Measurements from ENCODE around the gene SULT2B1.
"Not testable (repeated sequence)": the region's sequence is repeated elsewhere in the genome, so short reads cannot be mapped to it uniquely, and the experiment has no call there.

SULT2B1 gene

DNA sequence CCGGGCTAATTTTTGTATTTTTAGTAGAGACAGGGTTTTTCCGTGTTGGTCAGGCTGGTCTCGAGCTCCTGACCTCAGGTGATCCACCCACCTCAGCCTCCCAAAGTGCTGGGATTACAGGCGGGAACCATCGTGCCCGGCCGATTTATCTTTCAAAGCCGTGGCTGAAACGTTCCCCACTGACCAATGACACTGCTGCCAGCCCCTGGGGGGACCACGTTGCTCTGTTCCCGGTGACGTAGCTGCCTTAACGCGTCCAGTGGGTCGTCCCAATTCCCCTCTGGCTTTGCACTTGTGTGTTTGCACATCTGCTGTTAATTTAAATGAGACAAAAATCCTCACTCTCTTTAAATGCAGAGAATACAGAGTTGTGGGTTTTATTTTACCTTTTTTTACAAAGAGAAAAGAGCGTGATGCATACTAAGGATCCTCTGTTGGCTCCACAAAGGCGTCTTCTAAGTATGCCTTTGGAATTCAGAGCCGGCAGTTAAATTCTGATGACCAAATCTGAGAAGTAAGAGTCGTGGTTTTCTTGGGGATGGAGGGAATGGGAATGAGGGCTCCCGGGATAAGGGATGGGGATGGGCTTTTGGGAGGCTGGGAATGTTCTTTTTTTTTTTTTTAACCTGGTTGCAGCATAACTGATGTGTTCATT is 21.8 kb upstream of the SULT2B1 start:
- DNase-seq = no peak

DNA sequence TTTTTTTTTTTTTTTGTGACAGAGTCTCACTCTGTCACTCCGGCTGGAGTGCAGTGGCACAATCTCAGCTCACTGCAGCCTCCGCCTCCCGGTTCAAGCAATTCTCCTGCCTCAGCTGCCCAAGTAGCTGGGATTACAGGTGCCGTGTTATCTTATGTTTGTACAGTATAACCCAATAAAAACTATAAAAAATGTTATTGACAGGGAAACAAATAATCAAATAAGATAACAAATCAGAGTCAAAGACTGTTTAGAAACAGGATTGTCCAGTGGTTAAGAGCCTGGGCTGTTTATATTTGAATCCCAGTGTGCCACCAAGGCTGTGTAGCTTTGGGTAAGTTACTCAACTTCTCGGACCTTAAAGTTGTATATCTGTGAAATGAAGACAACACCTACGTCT is 21.2 kb upstream of the SULT2B1 start:
- DNase-seq = no peak

DNA sequence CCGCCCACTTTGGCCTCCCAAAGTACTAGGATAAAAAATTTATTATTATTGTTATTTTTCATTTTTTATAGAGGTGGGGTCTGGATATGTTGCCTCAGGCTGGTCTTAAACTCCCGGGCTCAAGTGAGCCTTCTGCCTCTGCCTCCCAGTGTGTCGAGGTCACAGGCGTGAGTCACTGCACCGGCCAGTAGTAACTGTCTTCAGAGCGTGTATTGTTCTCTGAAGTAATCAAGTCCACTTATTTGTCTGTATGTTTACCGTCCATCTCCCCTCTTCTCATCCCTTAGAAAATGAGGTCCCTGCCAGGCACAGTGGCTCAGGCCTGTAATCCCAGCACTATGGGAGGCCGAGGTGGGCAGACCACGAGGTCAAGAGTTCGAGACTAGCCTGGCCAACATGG is 18.2 kb upstream of the SULT2B1 start:
- DNase-seq = no peak

DNA sequence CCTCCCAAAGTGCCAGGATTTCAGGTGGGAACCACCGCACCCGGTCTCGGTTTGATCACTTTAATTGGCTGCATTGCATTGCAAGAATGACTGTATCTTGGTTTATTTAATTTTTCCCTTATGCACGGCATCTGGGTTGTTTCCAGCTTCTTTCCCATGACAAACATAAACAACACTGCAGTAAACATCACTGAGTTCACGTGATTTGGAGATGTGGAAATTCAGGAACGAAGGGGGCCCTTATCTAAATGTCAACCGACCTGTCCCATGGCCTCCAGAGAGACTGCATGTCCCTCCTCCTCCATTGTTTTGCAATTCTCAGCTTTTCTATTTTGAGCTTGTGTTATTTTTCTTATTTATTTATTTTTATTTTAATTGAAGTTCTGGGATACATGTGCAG is 14.4 kb upstream of the SULT2B1 start:
- no peak for DNase-seq

DNA sequence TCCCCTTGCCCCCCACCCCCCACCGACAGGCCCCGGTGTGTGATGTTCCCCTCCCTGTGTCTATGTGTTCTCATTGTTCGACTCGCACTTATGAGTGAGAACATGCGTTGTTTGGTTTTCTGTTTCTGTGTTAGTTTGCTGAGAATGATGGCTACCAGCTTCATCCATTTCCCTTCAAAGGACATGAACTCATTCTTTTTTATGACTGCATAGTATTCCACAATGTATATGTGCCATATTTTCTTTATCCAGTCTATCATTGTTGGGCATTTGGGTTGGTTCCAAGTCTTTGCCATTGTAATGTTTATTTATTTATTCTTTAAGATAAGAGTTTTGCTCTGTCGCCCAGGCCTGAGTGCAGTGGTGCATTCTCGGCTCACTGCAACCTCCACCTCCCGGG is 13.9 kb upstream of the SULT2B1 start:
- not testable (repeated sequence) for DNase-seq

DNA sequence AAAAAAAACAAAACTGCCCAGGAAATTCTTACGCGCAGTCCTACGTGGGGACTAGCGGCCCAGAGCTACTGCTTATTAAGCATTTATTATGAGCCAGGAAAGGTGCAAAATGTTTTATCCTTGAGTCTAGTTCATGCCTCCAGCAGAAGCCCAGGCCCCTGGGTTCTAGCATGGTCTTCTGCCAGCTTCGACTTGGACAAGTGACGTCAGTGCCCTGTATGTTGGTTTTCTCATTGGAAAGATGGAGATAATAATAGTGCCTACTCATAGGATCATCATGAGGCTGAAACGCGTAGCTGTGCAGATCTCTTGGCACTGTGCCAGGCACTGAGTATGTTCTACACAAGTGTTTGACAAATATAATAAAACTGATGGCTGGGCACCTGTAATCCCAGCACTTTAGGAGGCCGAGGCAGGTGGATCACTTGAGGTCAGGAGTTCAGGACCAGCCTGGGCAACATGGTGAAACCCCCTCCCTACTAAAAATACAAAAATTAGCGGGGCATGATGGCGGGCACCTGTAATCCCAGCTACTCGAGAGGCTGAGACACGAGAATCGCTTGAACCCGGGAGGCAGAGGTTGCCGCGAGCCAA is 12.4 kb upstream of the SULT2B1 start:
- peak; percentile 82 for DNase-seq

DNA sequence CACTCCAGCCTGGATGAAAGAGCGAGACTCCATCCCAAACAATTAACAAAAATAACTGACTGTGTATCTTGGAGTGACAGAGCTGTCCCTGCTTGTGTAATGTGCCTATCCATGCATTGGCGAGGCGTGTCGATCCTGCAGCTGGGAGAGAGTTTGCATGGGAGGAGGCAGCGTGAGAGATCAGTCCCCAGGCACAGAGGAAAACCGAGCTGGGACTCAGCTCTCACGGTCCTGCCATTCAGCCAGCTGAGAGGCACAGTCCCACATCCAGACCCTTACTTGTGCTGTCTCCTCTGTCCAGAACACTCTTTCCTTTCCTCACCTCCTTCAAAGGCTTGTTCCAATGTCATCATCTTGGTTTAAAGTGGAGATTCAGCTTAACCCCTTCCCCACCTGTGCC is 11.9 kb upstream of the SULT2B1 start:
- no peak for DNase-seq

DNA sequence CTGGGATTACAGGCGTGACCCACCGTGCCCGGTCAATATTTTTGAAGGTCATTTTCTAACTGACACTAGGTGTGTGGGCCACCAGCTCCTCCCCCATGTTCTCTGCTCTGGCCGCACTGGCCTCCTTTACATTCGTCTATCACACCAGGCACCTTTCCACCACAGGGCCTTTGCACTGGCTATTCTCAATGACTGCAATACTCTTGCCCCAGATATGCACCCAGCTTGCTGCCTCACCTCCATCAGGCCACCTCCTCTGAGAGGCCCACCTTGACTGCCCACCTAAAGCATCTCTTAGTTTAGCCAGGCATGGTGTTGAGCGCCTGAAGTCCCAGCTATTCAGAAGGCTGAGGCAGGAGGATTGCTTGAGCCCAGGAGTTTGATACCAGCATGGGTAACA is 10.2 kb upstream of the SULT2B1 start:
- DNase-seq = no peak

DNA sequence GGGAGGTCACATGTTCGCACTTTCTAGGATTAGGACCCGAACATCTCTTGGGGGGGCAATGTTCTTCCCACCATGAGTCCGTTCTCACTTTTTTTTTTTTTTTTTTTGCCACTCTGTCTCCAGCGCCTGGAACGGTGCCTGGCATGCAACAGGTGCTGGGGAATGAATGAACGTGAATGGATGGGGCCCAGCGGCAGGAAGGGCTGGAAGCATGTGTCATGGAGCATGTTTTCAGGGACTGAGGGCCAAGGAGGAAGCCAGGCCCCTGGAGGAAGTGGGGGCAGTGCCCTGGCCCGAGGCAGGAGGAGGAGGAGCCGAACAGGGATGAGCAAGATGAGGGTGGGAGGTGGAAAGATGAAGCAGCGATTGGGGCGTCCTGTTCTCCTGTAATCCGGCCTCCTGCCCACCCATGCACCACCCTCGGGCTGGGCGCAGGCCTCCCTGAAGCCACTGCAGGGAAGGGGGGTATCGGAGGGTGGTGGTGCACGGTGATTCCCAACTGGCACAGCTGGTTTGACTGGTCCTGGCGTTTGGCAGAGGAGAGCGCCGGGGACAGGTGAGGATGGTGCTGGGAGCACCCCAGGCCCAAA is 8.8 kb upstream of the SULT2B1 start:
- DNase-seq = no peak

DNA sequence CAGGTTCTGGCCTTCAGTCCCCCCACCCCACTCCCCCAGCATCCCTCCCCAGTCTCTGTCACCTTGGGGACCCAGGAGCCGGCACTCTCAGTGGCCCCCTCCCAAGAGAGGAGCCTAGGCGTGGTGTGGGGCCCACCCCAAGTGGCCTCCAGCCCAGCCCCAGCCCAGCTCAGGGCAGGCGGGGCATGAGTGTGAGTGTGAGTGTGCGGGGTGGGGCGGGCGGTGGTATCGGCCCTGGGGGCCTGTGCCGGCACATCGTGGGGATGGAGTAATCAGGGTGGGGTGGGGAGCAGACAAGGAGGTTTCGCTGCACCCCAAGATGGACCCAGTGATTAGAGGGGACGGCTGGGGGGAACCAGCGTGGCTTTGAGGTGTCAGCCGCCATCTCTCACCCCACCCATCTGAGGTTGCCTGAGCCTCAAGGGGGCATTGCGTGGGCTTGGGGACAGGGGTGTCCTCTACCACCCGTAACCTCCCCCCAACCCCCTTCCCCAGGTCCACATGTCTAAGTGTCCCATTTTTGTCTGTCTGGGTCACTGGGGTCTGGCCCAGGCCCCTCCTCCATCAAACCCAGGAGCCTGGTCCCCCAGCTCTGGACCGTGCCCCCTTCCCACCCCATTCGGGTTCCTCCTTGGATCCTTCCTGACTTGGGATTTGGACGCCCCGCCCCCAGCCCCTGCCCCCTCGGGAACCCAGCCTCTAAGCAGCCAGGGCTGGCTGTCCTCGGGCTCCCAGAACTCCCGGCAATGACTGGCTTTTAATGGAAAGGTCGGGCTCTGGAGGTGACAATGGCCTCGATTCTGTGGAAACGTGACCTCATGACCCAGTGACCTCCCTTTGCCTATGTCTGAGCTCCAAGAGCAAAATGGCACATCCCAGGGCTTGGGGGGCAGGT is 6.9 kb upstream of the SULT2B1 start:
- DNase-seq = no peak

DNA sequence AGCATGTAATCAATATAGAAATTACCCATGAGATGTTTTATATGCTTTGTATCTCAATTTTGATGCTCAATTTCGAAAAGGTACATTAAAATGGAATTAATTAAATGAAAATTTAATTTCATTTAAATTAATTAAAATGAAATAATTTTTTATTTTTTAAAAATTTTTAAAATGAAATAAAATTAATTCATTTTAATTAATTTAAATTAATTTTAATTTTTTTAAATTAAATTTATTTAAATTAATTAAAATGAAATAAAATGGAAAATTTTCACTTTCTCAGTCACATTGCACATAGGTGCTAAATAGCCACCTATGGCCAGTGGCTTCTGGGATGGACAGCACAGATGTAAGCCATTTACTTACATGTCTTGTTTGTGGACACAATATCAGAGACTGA is 4.2 kb upstream of the SULT2B1 start:
- DNase-seq = no peak

DNA sequence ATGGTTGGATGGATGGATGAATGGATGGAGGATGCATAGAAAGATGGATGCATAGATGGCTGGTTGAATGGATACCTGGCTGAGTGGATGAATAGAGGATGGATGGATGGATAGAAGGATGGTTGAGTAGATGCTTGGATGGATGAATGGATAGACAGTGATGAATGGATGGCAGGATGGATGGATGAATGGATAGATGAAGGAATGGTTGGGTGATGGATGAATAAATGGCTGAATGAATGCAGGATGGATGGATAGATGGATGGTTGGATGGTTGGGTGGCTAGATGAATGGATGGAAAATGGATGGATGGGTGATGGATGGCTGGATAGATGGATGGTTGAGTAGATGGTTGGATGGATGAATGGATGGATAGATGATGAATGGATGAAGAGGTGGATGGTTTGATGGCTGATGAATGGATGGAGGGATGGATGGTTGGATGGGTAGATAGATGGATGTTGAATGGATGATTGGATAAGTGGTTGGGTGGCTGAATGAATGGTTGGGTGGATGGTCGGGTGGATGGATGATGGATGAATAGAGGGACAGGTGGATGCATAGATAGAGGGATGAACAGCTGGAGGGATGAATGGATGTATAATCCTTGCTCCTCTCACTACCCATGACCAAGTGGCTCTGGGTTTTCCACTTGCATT is 3.6 kb upstream of the SULT2B1 start:
- no peak for DNase-seq

DNA sequence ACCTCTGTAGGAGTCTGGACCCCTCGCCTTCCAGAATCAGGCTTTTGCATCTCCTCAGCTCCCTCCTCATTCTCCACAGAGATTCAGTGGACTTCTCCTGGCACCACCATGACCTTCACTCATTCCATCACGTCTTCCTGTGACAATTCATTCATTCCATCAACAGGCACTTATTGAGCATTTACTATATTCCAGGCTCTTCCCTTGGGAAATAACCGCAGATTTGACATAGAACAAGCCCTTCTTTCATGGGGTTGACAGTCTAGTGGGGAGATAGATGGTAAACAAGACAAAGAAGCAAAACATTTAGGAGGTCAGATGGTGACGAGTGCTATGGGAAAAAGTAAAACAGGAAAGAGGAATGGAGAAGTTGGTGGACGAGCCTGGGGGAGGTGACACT is 2.6 kb upstream of the SULT2B1 start:
- DNase-seq = no peak

DNA sequence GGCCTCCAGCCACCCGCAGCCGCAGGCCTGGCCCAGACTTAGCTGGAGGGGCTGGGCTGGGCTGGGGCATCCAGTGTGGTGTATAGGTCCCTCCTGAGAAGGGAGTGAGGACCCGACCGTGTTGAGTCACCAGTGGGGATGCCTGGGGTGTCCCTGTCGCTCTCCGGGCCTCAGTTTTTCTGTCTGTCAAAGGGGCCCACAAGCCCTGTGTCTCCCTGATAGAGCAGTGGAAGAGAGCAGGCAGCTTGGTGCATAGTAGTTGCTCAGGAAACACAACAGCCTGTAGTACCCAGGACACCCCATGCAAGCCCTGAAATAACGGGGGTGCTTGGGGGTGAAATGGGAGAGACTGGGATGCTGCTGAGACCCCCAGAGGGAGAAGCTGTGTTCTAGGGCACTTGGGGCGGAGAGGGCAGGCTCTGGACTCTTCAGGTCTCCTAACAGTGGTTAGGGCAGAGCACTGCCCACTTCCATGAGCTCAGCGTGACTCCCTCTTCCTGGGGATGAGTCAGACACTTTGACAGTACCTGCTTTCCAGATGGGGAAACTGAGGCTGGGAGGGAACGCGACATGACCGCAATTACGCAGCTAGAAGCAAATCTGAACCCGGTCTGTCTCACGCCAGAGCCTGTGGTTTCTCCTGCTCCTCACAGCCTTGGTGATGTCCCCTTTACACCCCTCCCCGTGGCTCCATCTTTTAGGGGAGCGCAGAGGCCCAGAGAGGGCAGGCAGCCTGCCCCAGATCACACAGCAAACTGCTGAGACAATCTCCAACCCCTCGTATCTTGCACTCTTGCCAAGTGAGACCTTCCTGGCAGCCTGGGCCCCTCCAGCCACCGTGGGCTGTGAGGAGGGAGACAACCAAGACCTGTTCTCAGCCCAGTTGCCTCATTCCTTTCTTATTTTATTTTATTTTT is 692 bp downstream of the SULT2B1 start:
- no peak for DNase-seq

DNA sequence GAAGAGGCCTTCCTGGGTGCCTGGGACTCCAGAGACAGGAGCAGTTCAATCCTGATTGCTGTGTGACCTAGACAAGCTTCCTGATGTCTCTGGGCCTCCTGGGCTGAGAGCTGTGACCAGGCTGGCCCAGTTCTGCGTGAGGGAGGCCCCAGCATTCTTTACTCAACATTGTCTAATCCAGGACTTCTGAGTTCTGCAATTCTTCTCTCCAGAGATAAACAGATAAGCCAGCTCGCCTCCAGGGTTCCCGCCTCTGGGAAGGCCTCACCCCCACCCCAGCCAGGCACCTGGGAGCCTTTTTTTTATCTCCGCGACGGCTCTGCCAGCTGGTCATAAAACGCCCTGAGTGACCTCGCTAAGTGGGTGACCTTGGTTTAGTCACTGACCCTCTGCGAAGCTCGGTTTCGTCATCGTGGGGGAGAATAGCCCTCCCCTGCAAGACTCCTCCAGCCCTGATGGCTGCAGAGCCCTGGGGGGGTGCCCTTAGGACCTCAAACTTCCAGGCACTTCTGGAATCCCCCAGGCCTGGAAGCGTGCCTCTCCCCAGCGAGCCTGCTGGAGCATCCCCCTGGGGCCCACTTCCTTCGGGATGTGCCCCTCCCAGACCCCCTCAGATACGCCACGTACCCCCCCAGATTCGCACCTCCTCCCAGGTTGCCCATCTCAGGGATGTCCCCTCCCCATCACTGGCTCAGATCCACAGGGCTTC is 1.9 kb downstream of the SULT2B1 start:
- peak; percentile 14 for DNase-seq

DNA sequence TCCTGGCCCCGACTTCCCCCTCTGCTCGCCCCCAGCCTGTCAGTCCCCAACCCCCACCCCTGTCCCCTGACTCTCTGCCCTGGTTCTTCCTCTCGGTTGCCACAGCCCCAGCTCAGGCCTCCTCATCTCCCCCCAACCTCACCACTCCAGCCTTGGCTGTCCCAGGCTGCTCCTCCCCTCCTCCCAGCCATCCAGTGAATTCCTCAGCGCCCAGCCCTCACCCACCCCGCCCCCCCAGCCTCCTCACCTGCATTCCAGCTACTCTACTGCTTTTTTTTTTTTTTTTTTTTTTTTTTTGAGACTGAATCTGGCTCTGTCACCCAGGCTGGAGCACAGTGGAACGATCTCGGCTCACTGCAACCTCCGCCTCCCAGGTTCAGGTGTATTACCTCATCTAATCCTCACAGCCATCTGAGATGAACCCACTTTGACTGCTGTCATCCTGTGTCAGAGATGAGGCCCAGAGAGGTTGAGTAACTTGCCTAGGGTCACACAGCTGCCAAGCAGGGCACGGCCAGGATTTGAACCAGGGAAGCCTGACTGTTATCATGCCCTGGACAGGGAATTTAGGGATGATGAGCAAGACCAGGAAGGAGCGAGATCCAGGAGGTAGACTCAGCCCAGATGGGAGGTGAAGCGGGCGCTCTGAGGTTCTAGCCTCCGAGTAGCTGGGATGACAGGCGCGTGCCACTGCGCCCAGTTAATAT is 2.6 kb downstream of the SULT2B1 start:
- DNase-seq = no peak

DNA sequence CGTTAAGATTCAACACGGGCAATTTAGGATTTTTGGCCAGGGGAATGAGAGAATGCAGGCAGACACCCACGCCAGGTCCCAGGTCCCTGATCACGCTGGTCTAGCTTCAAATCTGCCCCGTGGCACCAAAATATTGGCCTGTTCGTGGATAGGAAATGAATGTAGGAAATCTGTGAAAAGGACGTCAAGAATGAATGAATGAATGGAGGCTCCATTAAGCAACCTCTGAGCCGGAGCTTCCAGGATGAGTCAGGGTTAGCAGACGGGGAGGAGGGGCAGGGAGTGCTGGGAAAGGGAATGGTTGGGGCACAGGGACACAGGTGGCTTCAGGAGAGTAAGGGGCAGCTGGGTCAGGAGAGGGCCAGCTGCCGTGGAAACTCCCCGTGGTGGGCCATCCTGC is 4.2 kb downstream of the SULT2B1 start:
- no peak for DNase-seq

DNA sequence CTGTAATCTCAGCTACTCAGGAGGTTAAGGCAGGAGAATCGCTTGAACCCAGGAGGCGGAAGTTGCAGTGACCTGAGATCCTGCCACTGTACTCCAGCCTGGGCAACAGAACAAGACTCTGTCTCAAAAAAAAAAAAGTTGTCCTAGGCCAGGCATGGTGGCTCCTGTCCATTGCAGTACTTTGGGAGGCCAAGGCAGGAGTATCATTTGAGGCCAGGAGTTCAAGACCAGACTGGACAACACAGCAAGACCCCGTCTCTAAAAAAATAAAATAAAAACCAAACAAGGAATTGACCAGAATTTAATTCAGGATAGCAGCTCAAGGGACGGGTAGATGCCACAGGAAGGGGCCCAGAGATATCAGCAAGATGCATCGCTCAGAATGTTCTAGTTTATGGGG is 4.9 kb downstream of the SULT2B1 start:
- DNase-seq = peak; percentile 18

DNA sequence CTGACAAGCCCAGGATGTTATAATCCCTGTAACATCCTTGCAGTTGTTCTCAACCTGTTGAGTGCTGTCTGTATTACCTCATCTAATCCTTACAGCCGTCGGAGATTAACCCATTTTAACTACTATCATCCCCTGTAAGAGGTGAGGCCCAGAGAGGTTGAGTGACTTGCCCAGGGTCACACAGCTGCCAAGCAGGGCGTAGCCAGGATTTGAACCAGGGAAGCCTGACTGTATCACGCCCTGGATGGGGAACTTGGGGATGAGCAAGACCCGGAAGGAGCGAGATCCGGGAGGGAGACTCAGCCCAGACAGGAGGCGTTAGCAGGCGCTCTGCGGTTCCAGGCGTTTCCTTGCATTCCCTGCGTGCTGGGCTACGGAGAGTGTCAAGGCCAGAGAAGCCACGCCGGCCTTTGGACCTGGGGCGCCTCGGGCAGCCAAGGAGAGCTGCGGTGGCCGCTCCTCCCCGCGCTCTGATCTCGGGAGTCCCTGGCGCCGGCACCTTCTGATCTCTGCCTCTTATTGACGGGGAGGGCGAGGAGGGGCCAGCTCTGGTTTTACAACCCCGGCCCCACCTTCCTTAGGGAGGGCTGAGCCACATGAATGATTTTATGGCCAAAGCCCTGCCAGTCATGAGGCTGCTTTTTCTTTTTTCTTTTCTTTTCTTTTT is 6.2 kb downstream of the SULT2B1 start:
- peak; percentile 11 for DNase-seq

DNA sequence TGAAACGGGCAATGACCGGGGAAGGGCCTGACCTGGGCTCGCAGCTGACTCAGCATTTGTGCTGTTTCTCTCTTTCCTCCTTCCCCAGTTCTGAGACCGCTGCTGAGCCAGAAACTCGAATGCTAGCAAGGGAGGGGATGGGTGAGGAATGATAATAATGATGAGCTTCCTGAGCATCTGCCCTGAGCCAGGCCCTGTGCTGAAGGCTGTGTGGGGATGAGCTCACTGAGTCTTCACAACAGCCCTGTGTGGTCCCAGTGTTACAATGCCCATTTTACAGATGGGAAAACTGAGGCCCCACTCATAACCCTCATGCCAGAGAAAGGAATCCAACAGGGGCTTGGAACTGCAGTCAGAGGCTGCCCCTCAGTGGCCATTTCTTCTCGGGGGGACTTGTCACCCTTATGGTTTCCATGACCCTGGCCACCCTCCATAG is 8.1 kb downstream of the SULT2B1 start:
- DNase-seq = peak; percentile 20
